ENCODE results near the gene CRYBG1.
A peak's percentile ranks its signal among the peaks of the same experiment; 100 is the strongest.

DNA sequence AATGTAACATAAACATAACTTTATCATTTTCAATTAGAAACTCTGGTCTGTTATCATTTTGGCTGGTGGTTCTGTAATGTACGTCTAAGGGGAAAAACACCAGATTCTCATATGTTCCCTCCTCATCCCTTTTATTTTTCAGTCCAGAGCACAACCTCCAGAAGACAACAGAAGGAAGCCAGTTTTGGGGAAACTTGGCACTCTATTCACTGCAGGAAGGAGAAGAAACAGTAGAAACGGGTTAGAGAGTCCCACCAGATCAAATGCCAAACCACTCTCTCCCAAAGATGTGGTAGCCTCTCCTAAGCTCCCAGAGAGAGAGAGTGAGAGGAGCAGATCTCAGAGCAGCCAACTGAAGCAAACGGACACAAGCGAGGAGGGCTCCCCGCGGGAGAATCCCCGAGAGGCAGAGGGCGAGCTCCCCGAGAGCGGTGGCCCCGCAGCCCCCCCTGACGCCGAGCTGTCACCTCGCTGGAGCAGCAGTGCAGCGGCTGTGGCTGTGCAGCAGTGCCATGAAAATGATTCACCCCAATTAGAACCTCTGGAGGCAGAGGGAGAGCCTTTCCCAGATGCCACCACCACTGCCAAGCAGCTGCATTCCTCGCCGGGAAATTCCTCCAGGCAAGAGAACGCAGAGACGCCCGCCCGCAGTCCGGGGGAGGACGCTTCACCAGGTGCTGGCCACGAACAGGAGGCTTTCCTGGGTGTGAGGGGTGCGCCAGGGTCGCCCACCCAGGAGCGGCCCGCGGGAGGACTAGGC lies 151.0 kb downstream of the CRYBG1 start:
- TF ChIP-seq CTCF (IDR thresholded peaks at IDR 0.05; ENCODE audit: insufficient read depth, low read length) (no peak), POLR2AphosphoS5 (IDR thresholded peaks at IDR 0.05; ENCODE audit: low read depth) (0 out of 2 replicates have a peak, but pooled peaks have one; percentile 10), REST (IDR thresholded peaks at IDR 0.05; ENCODE audit: insufficient replicate concordance, low read depth) (no peak), SPI1 (IDR thresholded peaks at IDR 0.05; ENCODE audit: borderline replicate concordance, low read depth) (no peak)
